HCT116 (cell line): ENCODE measurements around the gene SMYD3. TPM values are rescaled to one million over a fixed set of nuclear protein-coding genes. Genes with fewer than 3 reads are reported as not detected.

Experiments
- ATAC-seq: fragments of 200-7000 bp; cut with Tn5 transposase; 2 replicates; pipeline ENCODE4 v1.9.1; 2020; ENCODE audit warnings: mild to moderate bottlenecking, moderate library complexity
- BruUV-seq: library from RNA; stranded (reverse); fragments of 400-500 nt; replicated peaks from 2 replicates; lab custom pipeline; 2021; lab: Mats Ljungman, UMichigan
- CTCF ChIA-PET: fragments of 300-600 bp; sonication (Branson Sonifier 250); formaldehyde crosslinking; loops from one replicate; lab custom pipeline; 2021; ENCODE audit warnings: antibody characterized with exemption; lab: Charles Lee
- POLR2A ChIA-PET: fragments of 300-600, 350-600 bp; sonication (Branson Sonifier 250); formaldehyde crosslinking; loops from one replicate; lab custom pipeline; 2021; ENCODE audit warnings: antibody characterized with exemption; lab: Charles Lee
- RAD21 ChIA-PET, 2 experiments: fragments of 300-600 bp; sonication (Branson Sonifier 250); formaldehyde crosslinking; loops; one replicate each; lab custom pipeline; 2023; ENCODE audit warnings: low total read pairs in 2 of 2; ENCODE audit not compliant: uncharacterized antibody in 2 of 2, unreplicated experiment in 2 of 2, low non-redundant PET in 1 of 2; lab: Charles Lee
- DNase-seq: peaks from one replicate; pipeline ENCODE4 v3.0.0-alpha.2; 2010; ENCODE audit warnings: low read depth, low spot score
- H2AFZ ChIP-seq: fragments of 200-600 bp; shearing (Covaris generic), sonication (generic); 2 replicates; pipeline ENCODE4 v1.6.1; 2017; ENCODE audit warnings: low read depth, mixed run types, mixed read lengths, antibody characterized with exemption, low read length; ENCODE audit not compliant: poor library complexity, severe bottlenecking
- H3K27ac ChIP-seq: 2 replicates; pipeline ENCODE4 v1.5.1; 2012; ENCODE audit warnings: low read depth, low read length
- H3K27me3 ChIP-seq: fragments of 200-600 bp; sonication (generic); 2 replicates; pipeline ENCODE4 v1.6.1; 2016; ENCODE audit warnings: mixed run types, low read length, mixed read lengths; ENCODE audit not compliant: insufficient read depth
- H3K36me3 ChIP-seq, 2 experiments: fragments of 200-500 bp in 1 of 2; fragments of 200-600 bp in 1 of 2; sonication (Bioruptor generic) in 1 of 2; sonication (generic) in 1 of 2; 2 replicates each; pipeline versions ENCODE4 v1.5.1 to v1.6.1; 2014 to 2016; ENCODE audit warnings: low read length in 2 of 2, inconsistent platforms in 1 of 2, mixed read lengths in 1 of 2, mixed run types in 1 of 2; ENCODE audit not compliant: insufficient read depth in 2 of 2, control insufficient read depth in 1 of 2
- H3K4me1 ChIP-seq, 2 experiments: fragments of 200-600 bp in 1 of 2; sonication (generic) in 1 of 2; 2 replicates each; pipeline versions ENCODE4 v1.5.1 to v1.6.1; 2012 to 2017; ENCODE audit warnings: low read length in 2 of 2, inconsistent platforms in 1 of 2, mild to moderate bottlenecking in 1 of 2, mixed read lengths in 1 of 2, mixed run types in 1 of 2, moderate library complexity in 1 of 2; ENCODE audit not compliant: insufficient read depth in 2 of 2, control insufficient read depth in 1 of 2
- H3K4me2 ChIP-seq: fragments of 200-600 bp; sonication (generic); 2 replicates; pipeline ENCODE4 v1.6.1; 2017; ENCODE audit warnings: mixed run types, low read length, mixed read lengths
- H3K4me3 ChIP-seq, 2 experiments: fragments of 200-600 bp in 1 of 2; sonication (generic) in 1 of 2; replicated peaks in 1 of 2; 2 replicates each; pipeline ENCODE4 v1.5.1; 2011 to 2016; ENCODE audit warnings: low read length in 2 of 2, control low read depth in 1 of 2, low read depth in 1 of 2, mild to moderate bottlenecking in 1 of 2, mixed read lengths in 1 of 2, mixed run types in 1 of 2
- H3K79me2 ChIP-seq: fragments of 200-600 bp; sonication (generic); 2 replicates; pipeline ENCODE4 v1.6.1; 2017; ENCODE audit warnings: mild to moderate bottlenecking, mixed run types, low read length, moderate library complexity, mixed read lengths; ENCODE audit not compliant: insufficient read depth
- H3K9ac ChIP-seq: fragments of 200-600 bp; sonication (generic); 2 replicates; pipeline ENCODE4 v1.6.1; 2016; ENCODE audit warnings: low read length, mixed read lengths
- H3K9me2 ChIP-seq: fragments of 200-600 bp; sonication (generic), shearing (Covaris generic); 2 replicates; pipeline ENCODE4 v1.6.1; 2017; ENCODE audit warnings: mixed run types, mild to moderate bottlenecking, moderate library complexity; ENCODE audit not compliant: insufficient read depth
- H3K9me3 ChIP-seq, 2 experiments: fragments of 200-500 bp in 1 of 2; fragments of 200-600 bp in 1 of 2; sonication (Bioruptor generic) in 1 of 2; sonication (generic) in 1 of 2; 2 replicates each; pipeline ENCODE4 v1.6.1; 2014 to 2017; ENCODE audit warnings: low read length in 2 of 2, mixed read lengths in 2 of 2, inconsistent platforms in 1 of 2, low read depth in 1 of 2, mild to moderate bottlenecking in 1 of 2, mixed run types in 1 of 2, moderate library complexity in 1 of 2; ENCODE audit not compliant: control insufficient read depth in 1 of 2, insufficient read depth in 1 of 2
- H4K20me1 ChIP-seq: fragments of 200-600 bp; sonication (generic), shearing (Covaris generic); 2 replicates; pipeline ENCODE4 v1.6.1; 2017; ENCODE audit warnings: mixed run types, mild to moderate bottlenecking, moderate library complexity; ENCODE audit not compliant: insufficient read depth
- CBX3 ChIP-seq: IDR thresholded peaks from 2 replicates; pipeline ENCODE4 v1.6.1; 2012; ENCODE audit warnings: low read depth
- CEBPB ChIP-seq: IDR thresholded peaks from 2 replicates; pipeline ENCODE4 v1.6.1; 2012; ENCODE audit warnings: low read depth
- ELF1 ChIP-seq: IDR thresholded peaks from 2 replicates; pipeline ENCODE4 v1.6.1; 2012; ENCODE audit warnings: low read depth, borderline replicate concordance
- EZH2 ChIP-seq: fragments of 200-600 bp; sonication (generic); IDR thresholded peaks from 2 replicates; pipeline ENCODE4 v1.6.1; 2017; ENCODE audit warnings: antibody characterized with exemption, mixed run types
- JUND ChIP-seq: IDR thresholded peaks from 2 replicates; pipeline ENCODE4 v1.6.1; 2012
- ZFX ChIP-seq: fragments of 450-650 bp; IDR thresholded peaks from 2 replicates; pipeline ENCODE4 v1.6.1; 2017
- intact Hi-C: fragments of 100-400 bp; cut with micrococcal nuclease; formaldehyde crosslinking; loops from 2 replicates; pipeline ENCODE4 v1.10.0; 2022
- total RNA-seq: library from RNA; stranded (reverse); gene quantifications from one replicate; pipeline ENCODE4 v1.2.1, GENCODE V29; 2021; ENCODE audit not compliant: unreplicated experiment
- TF ChIP-seq, protein P1 (sequence below): IDR thresholded peaks from 2 replicates; pipeline ENCODE4 v1.6.1; 2012; ENCODE audit warnings: low read depth

The SMYD3 gene
- total RNA-seq, 1 experiment from 2014 or later = 33.6 TPM

DNA sequence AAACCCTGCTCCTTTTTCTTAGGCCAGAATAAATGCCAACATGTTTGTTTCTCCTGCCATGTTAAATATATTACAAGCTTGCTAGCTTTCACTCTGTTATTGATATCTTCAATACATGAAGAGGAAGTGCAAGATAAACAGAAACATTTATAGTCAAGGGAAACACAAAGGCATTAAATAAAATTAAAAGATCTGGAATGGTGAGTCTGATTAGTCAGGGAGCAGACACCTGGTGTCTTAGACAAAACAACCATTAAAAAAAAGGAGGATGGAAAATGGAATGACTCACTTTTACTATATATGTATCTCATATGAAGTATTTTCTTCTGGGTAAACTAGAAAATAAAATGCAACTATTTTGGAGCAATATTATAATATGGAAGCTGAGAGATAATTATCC lies 123.3 kb downstream of the SMYD3 start:
- Histone ChIP-seq H3K9ac (no peak overlapping the region), H3K9me3 (no peaks in the 10 kb centered on the region), H4K20me1 (no peaks in the 10 kb centered on the region; the same call in 1 of the 2 replicates), H3K4me2 (no peak overlapping the region), H3K36me3 (no peaks in the 10 kb centered on the region), H3K4me3 (no peak overlapping the region), H3K27ac (no peak overlapping the region), H3K4me1 (no peaks in the 10 kb centered on the region), H2AFZ (no peak overlapping the region), H3K79me2 (no peaks in the 10 kb centered on the region), H3K9me2 (no peaks in the 10 kb centered on the region), H3K27me3 (no peaks in the 10 kb centered on the region)
- intact Hi-C loops = no loop called here
- ChIA-PET RAD21 (no interaction called here), POLR2A (no interaction called here), CTCF (no interaction called here)
- ATAC-seq (no peak), DNase-seq (no peak)
- TF ChIP-seq ELF1 = no peak
- TF ChIP-seq JUND = no peak
- no peak for TF ChIP-seq CEBPB
- TF ChIP-seq, protein P1, sequence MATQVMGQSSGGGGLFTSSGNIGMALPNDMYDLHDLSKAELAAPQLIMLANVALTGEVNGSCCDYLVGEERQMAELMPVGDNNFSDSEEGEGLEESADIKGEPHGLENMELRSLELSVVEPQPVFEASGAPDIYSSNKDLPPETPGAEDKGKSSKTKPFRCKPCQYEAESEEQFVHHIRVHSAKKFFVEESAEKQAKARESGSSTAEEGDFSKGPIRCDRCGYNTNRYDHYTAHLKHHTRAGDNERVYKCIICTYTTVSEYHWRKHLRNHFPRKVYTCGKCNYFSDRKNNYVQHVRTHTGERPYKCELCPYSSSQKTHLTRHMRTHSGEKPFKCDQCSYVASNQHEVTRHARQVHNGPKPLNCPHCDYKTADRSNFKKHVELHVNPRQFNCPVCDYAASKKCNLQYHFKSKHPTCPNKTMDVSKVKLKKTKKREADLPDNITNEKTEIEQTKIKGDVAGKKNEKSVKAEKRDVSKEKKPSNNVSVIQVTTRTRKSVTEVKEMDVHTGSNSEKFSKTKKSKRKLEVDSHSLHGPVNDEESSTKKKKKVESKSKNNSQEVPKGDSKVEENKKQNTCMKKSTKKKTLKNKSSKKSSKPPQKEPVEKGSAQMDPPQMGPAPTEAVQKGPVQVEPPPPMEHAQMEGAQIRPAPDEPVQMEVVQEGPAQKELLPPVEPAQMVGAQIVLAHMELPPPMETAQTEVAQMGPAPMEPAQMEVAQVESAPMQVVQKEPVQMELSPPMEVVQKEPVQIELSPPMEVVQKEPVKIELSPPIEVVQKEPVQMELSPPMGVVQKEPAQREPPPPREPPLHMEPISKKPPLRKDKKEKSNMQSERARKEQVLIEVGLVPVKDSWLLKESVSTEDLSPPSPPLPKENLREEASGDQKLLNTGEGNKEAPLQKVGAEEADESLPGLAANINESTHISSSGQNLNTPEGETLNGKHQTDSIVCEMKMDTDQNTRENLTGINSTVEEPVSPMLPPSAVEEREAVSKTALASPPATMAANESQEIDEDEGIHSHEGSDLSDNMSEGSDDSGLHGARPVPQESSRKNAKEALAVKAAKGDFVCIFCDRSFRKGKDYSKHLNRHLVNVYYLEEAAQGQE = no peak
- TF ChIP-seq ZFX = no peak
- no TSS peak for BruUV-seq

DNA sequence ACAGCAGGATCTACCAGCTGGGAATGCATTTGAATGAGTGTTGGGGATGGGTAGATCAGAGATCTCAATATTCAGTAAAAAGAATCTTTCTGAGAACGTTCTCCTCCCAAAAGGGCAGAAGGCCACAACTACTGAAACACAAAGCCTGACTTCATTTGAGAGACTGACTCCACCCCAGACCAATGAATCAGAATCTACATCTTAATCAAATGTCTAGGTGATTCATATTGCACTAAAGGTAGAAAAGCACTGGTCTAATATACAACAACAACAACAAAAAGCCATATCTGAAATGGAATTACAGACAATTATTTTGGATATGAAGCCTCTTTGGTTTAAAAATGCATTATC lies 123.9 kb downstream of the SMYD3 start:
- TF ChIP-seq EZH2 (no peak), CBX3 (no peak)
- TF ChIP-seq, all 23 proteins: peak for 0
- ChIA-PET RAD21 (no interaction called here), POLR2A (no interaction called here), CTCF (no interaction called here)
- H3K27me3 ChIP-seq = no peaks in the 10 kb centered on the region
- no TSS peak for BruUV-seq
- no peaks in the 10 kb centered on the region for H3K9me2 ChIP-seq
- no peak overlapping the region for H3K9ac ChIP-seq
- H3K36me3 ChIP-seq = no peaks in the 10 kb centered on the region
- H4K20me1 ChIP-seq = no peaks in the 10 kb centered on the region; the same call in 1 of the 2 replicates
- no peak for DNase-seq
- intact Hi-C loops = no loop called here
- no peak overlapping the region for H3K4me3 ChIP-seq
- no peak for ATAC-seq
- H3K4me2 ChIP-seq = no peak overlapping the region
- H3K9me3 ChIP-seq = no peaks in the 10 kb centered on the region
- H3K79me2 ChIP-seq = no peaks in the 10 kb centered on the region
- H3K4me1 ChIP-seq = no peaks in the 10 kb centered on the region
- H3K27ac ChIP-seq = no peak overlapping the region
- H2AFZ ChIP-seq = no peak overlapping the region
